Measurements from ENCODE around the gene PLA2G4B.
A peak's percentile ranks its signal among the peaks of the same experiment; 100 is the strongest.

Gene PLA2G4B

GRCh38 chr15:41869770-41870688 lies 31.4 kb downstream of the PLA2G4B start:
- DNase-seq (ENCODE audit: low read depth in 2 of 2) = no peak

- DNase-seq (ENCODE audit: low read depth in 2 of 2) = peak; percentile 14 to 30
Observed at GRCh38 chr15:41870689-41871081, 32.0 kb downstream of the PLA2G4B start.

- DNase-seq (ENCODE audit: low read depth in 2 of 2) = no peak
Observed at GRCh38 chr15:41871175-41871905, 32.7 kb downstream of the PLA2G4B start.

- DNase-seq (ENCODE audit: low read depth in 2 of 2) = no peak
Observed at GRCh38 chr15:41872166-41872747, 33.6 kb downstream of the PLA2G4B start.

GRCh38 chr15:41873711-41874110 lies 35.1 kb downstream of the PLA2G4B start:
- DNase-seq (ENCODE audit: low read depth in 2 of 2) = no peak

GRCh38 chr15:41874736-41875135 lies 36.1 kb downstream of the PLA2G4B start:
- no peak for DNase-seq (ENCODE audit: low read depth in 2 of 2)

GRCh38 chr15:41876007-41876406 lies 37.4 kb downstream of the PLA2G4B start:
- DNase-seq (ENCODE audit: low read depth in 2 of 2) = no peak

- no peak for DNase-seq (ENCODE audit: low read depth in 2 of 2)
Observed at GRCh38 chr15:41876689-41877088, 38.0 kb downstream of the PLA2G4B start.

GRCh38 chr15:41877631-41878354 lies 39.1 kb downstream of the PLA2G4B start:
- DNase-seq (ENCODE audit: low read depth in 2 of 2) = no peak

- DNase-seq (ENCODE audit: low read depth in 2 of 2) = no peak
Observed at GRCh38 chr15:41878355-41878699, 39.7 kb downstream of the PLA2G4B start.

GRCh38 chr15:41879321-41879845 lies 40.7 kb downstream of the PLA2G4B start:
- no peak for DNase-seq (ENCODE audit: low read depth in 2 of 2)

- DNase-seq (ENCODE audit: low read depth in 2 of 2) = no peak
Observed at GRCh38 chr15:41880156-41880877, 41.7 kb downstream of the PLA2G4B start.

- DNase-seq (ENCODE audit: low read depth in 2 of 2) = no peak
Observed at GRCh38 chr15:41881086-41881485, 42.4 kb downstream of the PLA2G4B start.

GRCh38 chr15:41881550-41881919 lies 42.9 kb downstream of the PLA2G4B start:
- DNase-seq (ENCODE audit: low read depth in 2 of 2) = no peak

GRCh38 chr15:41881920-41882688 lies 43.5 kb downstream of the PLA2G4B start:
- no peak for DNase-seq (ENCODE audit: low read depth in 2 of 2)

GRCh38 chr15:41882689-41883483 lies 44.2 kb downstream of the PLA2G4B start:
- DNase-seq (ENCODE audit: low read depth in 2 of 2) = no peak

GRCh38 chr15:41883484-41883825 lies 44.8 kb downstream of the PLA2G4B start:
- no peak for DNase-seq (ENCODE audit: low read depth in 2 of 2)

- no peak for DNase-seq (ENCODE audit: low read depth in 2 of 2)
Observed at GRCh38 chr15:41884458-41884857, 45.8 kb downstream of the PLA2G4B start.

- DNase-seq (ENCODE audit: low read depth in 2 of 2) = no peak
Observed at GRCh38 chr15:41885321-41885720, 46.7 kb downstream of the PLA2G4B start.

- no peak for DNase-seq (ENCODE audit: low read depth in 2 of 2)
Observed at GRCh38 chr15:41885841-41886240, 47.2 kb downstream of the PLA2G4B start.
